CD14-positive monocyte (primary cell): ENCODE results near the gene RCBTB1. TPM values are rescaled to one million over a fixed set of nuclear protein-coding genes. Genes with fewer than 3 reads are reported as not detected.

Source experiments
- DNase-seq, 3 donors: peaks; one replicate each; pipeline ENCODE4 v3.0.0-alpha.2; 2011 to 2022
- H2AFZ ChIP-seq: 2 replicates; pipeline ENCODE4 v1.6.0; 2012; ENCODE audit warnings: mild to moderate bottlenecking, low read depth, low read length, inconsistent platforms; ENCODE audit not compliant: insufficient read depth, poor library complexity, severe bottlenecking
- H3K27ac ChIP-seq, 2 donors: 1 replicate in 1 of 2; 2 replicates in 1 of 2; pipeline ENCODE4 v1.5.1; 2012 to 2013; ENCODE audit warnings: low read length in 2 of 2, control low read depth in 1 of 2, inconsistent platforms in 1 of 2, low read depth in 1 of 2, mild to moderate bottlenecking in 1 of 2
- H3K27me3 ChIP-seq, 2 donors: one replicate each; pipeline versions ENCODE4 v1.6.0 to v1.6.1; 2011 to 2013; ENCODE audit warnings: low read length in 2 of 2; ENCODE audit not compliant: control insufficient read depth in 2 of 2, insufficient read depth in 2 of 2
- H3K36me3 ChIP-seq, 2 donors: replicated peaks in 1 of 2; 1 replicate in 1 of 2; 2 replicates in 1 of 2; pipeline versions ENCODE4 v1.5.1 to v1.6.1; 2012 to 2013; ENCODE audit warnings: low read length in 2 of 2, control low read depth in 1 of 2, inconsistent platforms in 1 of 2, mild to moderate bottlenecking in 1 of 2; ENCODE audit not compliant: insufficient read depth in 2 of 2, control insufficient read depth in 1 of 2
- H3K4me1 ChIP-seq, 2 donors: 1 replicate in 1 of 2; 2 replicates in 1 of 2; pipeline versions ENCODE4 v1.5.1 to v1.6.1; 2012 to 2013; ENCODE audit warnings: low read length in 2 of 2, control low read depth in 1 of 2, inconsistent platforms in 1 of 2, mild to moderate bottlenecking in 1 of 2, moderate library complexity in 1 of 2; ENCODE audit not compliant: insufficient read depth in 2 of 2, control insufficient read depth in 1 of 2
- H3K4me2 ChIP-seq: replicated peaks from 2 replicates; pipeline ENCODE3; 2012; ENCODE audit warnings: low read length, moderate library complexity, mild to moderate bottlenecking; ENCODE audit not compliant: poor library complexity, severe bottlenecking; ENCODE audit errors: extremely low read depth
- H3K4me3 ChIP-seq, 3 experiments: fragments of 200-600 bp in 1 of 3; sonication (generic) in 1 of 3; replicated peaks in 1 of 3; 1 replicate in 2 of 3; 2 replicates in 1 of 3; pipeline ENCODE4 v1.5.1; 2011 to 2013; ENCODE audit warnings: low read length in 3 of 3, mild to moderate bottlenecking in 3 of 3, control low read depth in 2 of 3, low read depth in 2 of 3, inconsistent platforms in 1 of 3, moderate library complexity in 1 of 3
- H3K79me2 ChIP-seq: 2 replicates; pipeline ENCODE4 v1.6.0; 2012; ENCODE audit warnings: mild to moderate bottlenecking, control low read depth, inconsistent platforms, low read length, moderate library complexity; ENCODE audit not compliant: insufficient read depth
- H3K9ac ChIP-seq: 2 replicates; pipeline ENCODE4 v1.6.0; 2017; ENCODE audit warnings: low read length, mild to moderate bottlenecking; ENCODE audit not compliant: insufficient read depth, poor library complexity, severe bottlenecking
- H3K9me3 ChIP-seq, 2 donors: replicated peaks in 1 of 2; 1 replicate in 1 of 2; 2 replicates in 1 of 2; pipeline versions ENCODE4 v1.5.1 to v1.6.1; 2012 to 2013; ENCODE audit warnings: low read length in 2 of 2, control low read depth in 1 of 2; ENCODE audit not compliant: control insufficient read depth in 1 of 2, insufficient read depth in 1 of 2
- H4K20me1 ChIP-seq: 2 replicates; pipeline ENCODE4 v1.6.0; 2012; ENCODE audit warnings: mild to moderate bottlenecking, low read length, control low read depth, moderate library complexity; ENCODE audit not compliant: insufficient read depth
- H3K27ac Mint-ChIP-seq, 7 donors: one replicate each; pipeline ENCODE4 v1.8.0; 2020; ENCODE audit warnings: mild to moderate bottlenecking in 7 of 7, mixed read lengths in 7 of 7, moderate library complexity in 6 of 7, inconsistent platforms in 2 of 7
- H3K27me3 Mint-ChIP-seq, 3 donors: one replicate each; pipeline ENCODE4 v1.8.0; 2021 to 2022; ENCODE audit warnings: low read depth in 3 of 3, mild to moderate bottlenecking in 3 of 3, mixed read lengths in 3 of 3, moderate library complexity in 3 of 3, inconsistent platforms in 1 of 3
- H3K36me3 Mint-ChIP-seq, 2 donors: one replicate each; pipeline ENCODE4 v1.8.0; 2020; ENCODE audit warnings: mixed read lengths in 2 of 2, inconsistent platforms in 1 of 2, mild to moderate bottlenecking in 1 of 2
- H3K4me1 Mint-ChIP-seq: one replicate; pipeline ENCODE4 v1.8.0; 2020; ENCODE audit warnings: mild to moderate bottlenecking, mixed read lengths
- H3K4me3 Mint-ChIP-seq, 2 donors: one replicate each; pipeline ENCODE4 v1.8.0; 2020; ENCODE audit warnings: mild to moderate bottlenecking in 2 of 2, mixed read lengths in 2 of 2, moderate library complexity in 1 of 2
- H3K9me3 Mint-ChIP-seq, 7 donors: one replicate each; pipeline ENCODE4 v1.8.0; 2020 to 2022; ENCODE audit warnings: mixed read lengths in 7 of 7, mild to moderate bottlenecking in 6 of 7, moderate library complexity in 6 of 7, inconsistent platforms in 2 of 7
- WGBS: methylation state at CpG from one replicate; pipeline ENCODE4 v1.1.5; 2013; ENCODE audit warnings: missing lambda C conversion rate; ENCODE audit not compliant: insufficient coverage; 5-methylcytosine and 5-hydroxymethylcytosine counted together
- intact Hi-C, 2 donors: fragments of 100-400 bp; cut with micrococcal nuclease; formaldehyde crosslinking; loops; one replicate each; pipeline versions ENCODE4 v1.15.0 to v1.15.1; 2023
- polyA plus RNA-seq, 3 donors: library from polyadenylated mRNA; depleted of rRNA in 1 of 3; unstranded in 2 of 3; stranded (reverse) in 1 of 3; fragments of 300-500 nt in 2 of 3; fragments of >200 nt in 1 of 3; fragmentation: Illumina TruSeq in 2 of 3; gene quantifications; 1 replicate in 2 of 3; 2 replicates in 1 of 3; pipeline ENCODE4 v1.2.3, GENCODE V29; 2012 to 2021
- TF ChIP-seq, protein P1 (sequence below): fragments of 200-600 bp; IDR thresholded peaks from one replicate; pipeline ENCODE4 v1.8.0; 2022; ENCODE audit warnings: antibody characterized with exemption, mild to moderate bottlenecking

RCBTB1 gene
- polyA plus RNA-seq, 3 donors = 9.8 to 19.4 (median 13.2) TPM

DNA sequence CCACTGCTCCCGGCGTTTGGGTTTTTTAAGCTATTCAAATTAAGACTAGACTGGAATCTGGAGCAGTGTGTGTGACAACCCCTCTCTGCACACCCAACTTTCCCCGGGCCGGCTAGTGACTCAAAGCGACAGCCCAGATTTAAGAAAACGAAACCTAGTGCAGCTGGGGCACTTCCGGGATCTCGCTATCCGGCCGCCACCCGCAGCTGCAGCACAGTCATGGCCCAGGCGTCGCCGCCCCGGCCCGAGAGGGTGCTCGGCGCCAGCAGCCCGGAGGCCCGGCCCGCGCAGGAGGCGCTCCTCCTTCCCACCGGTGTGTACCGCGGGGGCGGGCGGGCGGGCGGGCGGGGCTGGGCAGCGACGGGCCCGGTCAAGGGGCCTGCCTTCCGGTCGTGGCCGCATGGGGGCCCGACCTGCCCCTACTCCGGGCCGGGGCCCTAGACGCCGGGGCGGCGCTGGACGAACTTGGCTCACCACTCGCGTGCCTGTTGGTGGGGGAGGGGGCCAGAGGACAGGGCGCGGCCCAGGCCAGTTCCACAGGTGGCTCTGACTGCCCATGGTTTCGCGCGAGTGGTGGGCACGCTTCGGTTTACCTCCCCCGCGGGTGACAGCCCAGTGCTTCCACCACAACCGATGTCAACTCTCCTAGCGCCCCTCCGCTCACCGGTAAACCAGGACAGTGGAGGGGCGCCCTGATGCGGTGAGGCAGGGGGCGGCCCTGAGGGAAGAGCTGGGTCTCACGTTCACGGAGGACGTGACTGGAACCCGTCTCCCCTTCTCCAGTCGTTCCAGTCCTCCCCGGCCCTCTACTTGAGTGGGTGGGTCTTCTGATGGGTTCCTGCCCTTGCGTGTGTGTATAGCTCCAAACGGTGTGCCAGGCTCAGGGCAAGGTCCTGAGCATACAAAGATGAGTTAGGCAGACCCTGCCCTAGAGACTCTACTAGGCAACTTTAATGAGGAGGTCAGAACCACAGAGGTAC lies 89.3 kb downstream of the RCBTB1 start, which contains the start of gene PHF11:
Gene PHF11 (plus strand): TSS at position 171 of the 980 bp plus-strand sequence. CDS start 49 bp downstream, at position 220.
- Histone ChIP-seq H3K9me3 (no peaks in the 10 kb centered on the region), H3K27ac (peak within 1 kb of the TSS; percentile 94), H3K79me2 (peaks cover 18% of the 10 kb centered on the region), H3K4me1 (peaks cover 17 to 26% of the 10 kb centered on the region in 2 donors), H3K4me2 (peak within 1 kb of the TSS; percentile 84), H2AFZ (peak within 1 kb of the TSS; percentile 95), H4K20me1 (no peaks in the 10 kb centered on the region), H3K27me3 (no peaks in the 10 kb centered on the region), H3K9ac (peak within 1 kb of the TSS; percentile 88), H3K4me3 (peak within 1 kb of the TSS; percentile 79 to 89 (median 85)), H3K36me3 (peaks cover 18 to 39% of the 10 kb centered on the region in 2 donors)
- intact Hi-C loops = loop anchor here in 1 of 2 donors (5.0 kb wide), 1 partner anchor 49 kb away; no protein-coding TSS in a partner anchor
- no peaks in the 10 kb centered on the region for H3K9me3 Mint-ChIP-seq
- peaks cover 31 to 42% of the 10 kb centered on the region in 2 donors for H3K36me3 Mint-ChIP-seq
- peak; percentile 88 to 93 (median 91) for DNase-seq
- peak within 1 kb of the TSS; percentile 97 to 99 for H3K4me3 Mint-ChIP-seq
- under 1% methylated on average over 54 of the region's 71 CpGs for WGBS
- TF ChIP-seq, protein P1, sequence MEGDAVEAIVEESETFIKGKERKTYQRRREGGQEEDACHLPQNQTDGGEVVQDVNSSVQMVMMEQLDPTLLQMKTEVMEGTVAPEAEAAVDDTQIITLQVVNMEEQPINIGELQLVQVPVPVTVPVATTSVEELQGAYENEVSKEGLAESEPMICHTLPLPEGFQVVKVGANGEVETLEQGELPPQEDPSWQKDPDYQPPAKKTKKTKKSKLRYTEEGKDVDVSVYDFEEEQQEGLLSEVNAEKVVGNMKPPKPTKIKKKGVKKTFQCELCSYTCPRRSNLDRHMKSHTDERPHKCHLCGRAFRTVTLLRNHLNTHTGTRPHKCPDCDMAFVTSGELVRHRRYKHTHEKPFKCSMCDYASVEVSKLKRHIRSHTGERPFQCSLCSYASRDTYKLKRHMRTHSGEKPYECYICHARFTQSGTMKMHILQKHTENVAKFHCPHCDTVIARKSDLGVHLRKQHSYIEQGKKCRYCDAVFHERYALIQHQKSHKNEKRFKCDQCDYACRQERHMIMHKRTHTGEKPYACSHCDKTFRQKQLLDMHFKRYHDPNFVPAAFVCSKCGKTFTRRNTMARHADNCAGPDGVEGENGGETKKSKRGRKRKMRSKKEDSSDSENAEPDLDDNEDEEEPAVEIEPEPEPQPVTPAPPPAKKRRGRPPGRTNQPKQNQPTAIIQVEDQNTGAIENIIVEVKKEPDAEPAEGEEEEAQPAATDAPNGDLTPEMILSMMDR = no peak
- peaks cover 26% of the 10 kb centered on the region for H3K4me1 Mint-ChIP-seq
- peaks cover 0 to 3% (median 0%) of the 10 kb centered on the region in 3 donors for H3K27me3 Mint-ChIP-seq
- H3K27ac Mint-ChIP-seq = peak within 1 kb of the TSS; percentile 97 to 99 (median 99)

DNA sequence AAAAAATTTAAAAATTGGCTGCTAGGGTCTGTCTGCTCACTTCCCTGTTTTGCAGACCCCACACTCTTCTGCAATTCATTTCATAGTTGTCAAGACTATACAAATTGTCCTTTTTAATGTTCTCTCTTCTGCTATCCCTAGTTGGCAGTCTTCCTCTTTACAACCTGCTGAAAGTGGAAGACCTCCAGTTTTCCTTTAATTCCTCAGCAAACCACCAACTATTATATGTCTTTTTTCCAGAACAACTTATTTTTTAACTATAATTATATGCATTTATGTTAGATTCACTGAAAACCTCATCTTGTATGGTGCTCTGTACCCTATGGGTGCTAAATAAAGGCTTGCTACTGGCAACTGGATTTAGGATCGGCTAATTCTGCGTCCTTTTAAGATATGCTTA lies 90.7 kb downstream of the RCBTB1 start:
- H2AFZ ChIP-seq = peak overlapping the region; percentile 80
- Mint-ChIP-seq H3K27me3 (peaks cover 0 to 3% (median 0%) of the 10 kb centered on the region in 3 donors), H3K9me3 (no peaks in the 10 kb centered on the region), H3K4me3 (peak overlapping the region; percentile 53 to 97), H3K27ac (peak overlapping the region; percentile 97 to 99 (median 99)), H3K4me1 (peaks cover 24% of the 10 kb centered on the region), H3K36me3 (peaks cover 26 to 29% of the 10 kb centered on the region in 2 donors)
- H3K9ac ChIP-seq = peak overlapping the region; percentile 88
- peak overlapping the region; percentile 79 to 89 (median 85) for H3K4me3 ChIP-seq
- peak overlapping the region; percentile 84 for H3K4me2 ChIP-seq
- peak in 1 of 3 donors; percentile 7 for DNase-seq
- H4K20me1 ChIP-seq = no peaks in the 10 kb centered on the region
- H3K79me2 ChIP-seq = peaks cover 18% of the 10 kb centered on the region
- WGBS = no CpG with 5 or more reads among the region's 2 CpGs
- H3K4me1 ChIP-seq = peaks cover 17 to 26% of the 10 kb centered on the region in 2 donors
- peak overlapping the region; percentile 94 for H3K27ac ChIP-seq
- intact Hi-C loops = loop anchor here in 1 of 2 donors (5.0 kb wide), 1 partner anchor 47 kb away; no protein-coding TSS in a partner anchor
- H3K9me3 ChIP-seq = no peaks in the 10 kb centered on the region
- TF ChIP-seq, protein P1 = no peak
- H3K36me3 ChIP-seq = peaks cover 13 to 31% of the 10 kb centered on the region in 2 donors
- H3K27me3 ChIP-seq = no peaks in the 10 kb centered on the region
